Measurements from ENCODE around the gene WDHD1.

WDHD1 gene

DNA sequence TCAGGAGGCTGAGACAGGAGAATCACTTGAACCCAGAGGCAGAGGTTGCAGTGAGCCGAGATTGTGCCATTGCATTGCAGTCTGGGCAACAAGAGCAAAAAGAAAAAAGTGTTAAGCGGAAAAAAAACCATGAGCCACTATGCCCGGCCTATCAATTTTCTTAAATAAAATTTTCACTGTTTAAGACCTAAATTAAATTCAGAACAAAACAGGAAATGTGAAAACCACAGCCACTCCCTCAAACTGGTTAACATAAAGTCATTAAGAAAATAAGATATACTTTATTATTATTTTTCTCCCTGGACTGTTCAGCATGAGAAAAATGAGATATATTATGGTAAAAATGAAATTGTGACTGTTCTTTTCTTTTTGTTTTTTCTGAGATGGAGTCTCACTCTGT lies 79.7 kb downstream of the WDHD1 start:
- H3K36me3 ChIP-seq (replicated peaks; ENCODE audit: insufficient read depth, low read length): no peaks in the 10 kb centered on the region
- TF ChIP-seq EZH2 (optimal IDR thresholded peaks at IDR 0.05; ENCODE audit: low read depth, low read length): no peak
- TF ChIP-seq EZH2phosphoT487 (IDR thresholded peaks at IDR 0.05; ENCODE audit: low read length): no peak
- TF ChIP-seq, protein P1, sequence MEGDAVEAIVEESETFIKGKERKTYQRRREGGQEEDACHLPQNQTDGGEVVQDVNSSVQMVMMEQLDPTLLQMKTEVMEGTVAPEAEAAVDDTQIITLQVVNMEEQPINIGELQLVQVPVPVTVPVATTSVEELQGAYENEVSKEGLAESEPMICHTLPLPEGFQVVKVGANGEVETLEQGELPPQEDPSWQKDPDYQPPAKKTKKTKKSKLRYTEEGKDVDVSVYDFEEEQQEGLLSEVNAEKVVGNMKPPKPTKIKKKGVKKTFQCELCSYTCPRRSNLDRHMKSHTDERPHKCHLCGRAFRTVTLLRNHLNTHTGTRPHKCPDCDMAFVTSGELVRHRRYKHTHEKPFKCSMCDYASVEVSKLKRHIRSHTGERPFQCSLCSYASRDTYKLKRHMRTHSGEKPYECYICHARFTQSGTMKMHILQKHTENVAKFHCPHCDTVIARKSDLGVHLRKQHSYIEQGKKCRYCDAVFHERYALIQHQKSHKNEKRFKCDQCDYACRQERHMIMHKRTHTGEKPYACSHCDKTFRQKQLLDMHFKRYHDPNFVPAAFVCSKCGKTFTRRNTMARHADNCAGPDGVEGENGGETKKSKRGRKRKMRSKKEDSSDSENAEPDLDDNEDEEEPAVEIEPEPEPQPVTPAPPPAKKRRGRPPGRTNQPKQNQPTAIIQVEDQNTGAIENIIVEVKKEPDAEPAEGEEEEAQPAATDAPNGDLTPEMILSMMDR (IDR thresholded peaks at IDR 0.05; ENCODE audit: low read length): no peak
- H4K20me1 ChIP-seq (ENCODE audit: insufficient read depth, low read length): no peaks in the 10 kb centered on the region

DNA sequence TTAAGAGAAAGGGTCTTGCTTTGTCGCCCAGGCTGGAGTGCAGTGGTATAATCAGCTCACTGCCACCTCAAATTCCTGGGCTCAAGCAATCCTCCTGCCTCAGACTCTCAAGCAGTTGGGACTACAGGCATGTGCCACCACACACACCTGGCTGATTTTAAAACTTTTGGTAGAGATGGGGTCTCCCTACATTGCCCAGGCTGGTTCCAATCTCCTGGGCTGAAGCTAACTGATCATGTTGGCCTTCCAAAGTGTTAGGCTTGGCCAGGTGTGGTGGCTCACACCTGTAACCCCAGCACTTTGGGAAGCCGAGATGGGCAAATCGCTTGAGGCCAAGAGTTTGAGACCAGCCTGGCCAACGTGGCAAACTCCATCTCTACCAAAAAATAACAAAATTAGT lies 80.4 kb downstream of the WDHD1 start:
- no peak overlapping the region for H3K27ac ChIP-seq (ENCODE audit: low read length)
- H3K9me3 ChIP-seq (replicated peaks; ENCODE audit: insufficient read depth, low read length): no peaks in the 10 kb centered on the region
- no peaks in the 10 kb centered on the region for H3F3A ChIP-seq (ENCODE audit: insufficient read depth, low read length)
- H3K36me3 ChIP-seq (replicated peaks; ENCODE audit: insufficient read depth, low read length): no peaks in the 10 kb centered on the region
- H3K4me2 ChIP-seq (ENCODE audit: low read depth, low read length): no peak overlapping the region
- no peaks in the 10 kb centered on the region for H3K79me2 ChIP-seq (ENCODE audit: low read length)
- no peaks in the 10 kb centered on the region for H3K27me3 ChIP-seq (replicated peaks; ENCODE audit: insufficient read depth, low read length)
- no peak overlapping the region for H3K4me3 ChIP-seq (ENCODE audit: low read length)
- no peaks in the 10 kb centered on the region for H4K20me1 ChIP-seq (ENCODE audit: insufficient read depth, low read length)
- H3K9ac ChIP-seq (ENCODE audit: low read length): no peak overlapping the region
- no peak for DNase-seq
- no peaks in the 10 kb centered on the region for H3K9me2 ChIP-seq (replicated peaks; ENCODE audit: insufficient read depth, low read length)
- H2AFZ ChIP-seq (ENCODE audit: low read length): no peak overlapping the region
- TF ChIP-seq, protein P1 (IDR thresholded peaks at IDR 0.05; ENCODE audit: low read length): no peak
- TF ChIP-seq EZH2phosphoT487 (IDR thresholded peaks at IDR 0.05; ENCODE audit: low read length) (no peak), EZH2 (optimal IDR thresholded peaks at IDR 0.05; ENCODE audit: low read depth, low read length) (no peak)
- H3K4me1 ChIP-seq (ENCODE audit: low read length): no peaks in the 10 kb centered on the region

More for the DNA sequence above, 79.7 kb downstream of the WDHD1 start:
- H3K9ac ChIP-seq (ENCODE audit: low read length): no peak overlapping the region
- no peak overlapping the region for H3K27ac ChIP-seq (ENCODE audit: low read length)
- H3F3A ChIP-seq (ENCODE audit: insufficient read depth, low read length): no peaks in the 10 kb centered on the region
- no peak overlapping the region for H3K4me2 ChIP-seq (ENCODE audit: low read depth, low read length)
- H3K27me3 ChIP-seq (replicated peaks; ENCODE audit: insufficient read depth, low read length): no peaks in the 10 kb centered on the region
- H2AFZ ChIP-seq (ENCODE audit: low read length): no peak overlapping the region
- no peak overlapping the region for H3K4me3 ChIP-seq (ENCODE audit: low read length)
- H3K4me1 ChIP-seq (ENCODE audit: low read length): no peaks in the 10 kb centered on the region
- H3K9me2 ChIP-seq (replicated peaks; ENCODE audit: insufficient read depth, low read length): no peaks in the 10 kb centered on the region
- H3K79me2 ChIP-seq (ENCODE audit: low read length): no peaks in the 10 kb centered on the region
- no peak for DNase-seq
- H3K9me3 ChIP-seq (replicated peaks; ENCODE audit: insufficient read depth, low read length): no peaks in the 10 kb centered on the region

DNA sequence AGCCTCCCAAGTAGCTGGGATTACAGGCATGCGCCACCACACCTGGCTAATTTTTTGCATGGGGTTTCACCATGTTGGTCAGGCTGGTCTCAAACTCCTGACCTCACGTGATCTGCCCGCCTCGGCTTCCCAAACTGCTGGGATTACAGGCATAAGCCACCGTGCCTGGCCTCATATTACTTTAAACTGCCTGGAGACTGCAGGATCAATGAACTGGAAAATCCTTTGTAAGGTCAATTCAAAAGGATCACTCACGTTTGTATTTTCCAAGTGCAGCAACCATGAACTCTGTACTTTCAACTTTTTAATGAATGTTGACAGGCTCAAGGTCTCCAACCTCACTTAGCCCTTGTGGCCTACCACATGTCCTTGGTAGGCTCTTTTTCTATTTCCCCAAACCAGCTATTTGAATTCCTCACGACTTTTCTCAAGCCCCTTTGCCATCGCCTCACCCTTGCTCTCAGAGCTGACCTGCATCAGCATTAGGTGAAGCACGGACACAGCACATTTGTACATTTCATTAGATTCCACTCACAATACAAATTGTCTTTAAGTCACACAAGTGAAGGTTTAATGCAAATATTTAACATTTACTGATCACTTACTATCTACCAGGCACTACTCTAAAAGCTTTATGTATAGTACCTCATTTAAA lies 82.0 kb downstream of the WDHD1 start:
- Histone ChIP-seq H3K36me3 (replicated peaks; ENCODE audit: insufficient read depth, low read length) (no peaks in the 10 kb centered on the region), H2AFZ (ENCODE audit: low read length) (no peak overlapping the region)

More for the DNA sequence above, 82.0 kb downstream of the WDHD1 start:
- no peaks in the 10 kb centered on the region for H3F3A ChIP-seq (ENCODE audit: insufficient read depth, low read length)
- H3K9me2 ChIP-seq (replicated peaks; ENCODE audit: insufficient read depth, low read length): no peaks in the 10 kb centered on the region
- no peaks in the 10 kb centered on the region for H3K79me2 ChIP-seq (ENCODE audit: low read length)
- H3K4me2 ChIP-seq (ENCODE audit: low read depth, low read length): no peak overlapping the region
- H3K27me3 ChIP-seq (replicated peaks; ENCODE audit: insufficient read depth, low read length): no peaks in the 10 kb centered on the region
- H3K9me3 ChIP-seq (replicated peaks; ENCODE audit: insufficient read depth, low read length): no peaks in the 10 kb centered on the region
- TF ChIP-seq, protein P1 (IDR thresholded peaks at IDR 0.05; ENCODE audit: low read length): no peak
- no peak for TF ChIP-seq EZH2phosphoT487 (IDR thresholded peaks at IDR 0.05; ENCODE audit: low read length)
- no peak for TF ChIP-seq EZH2 (optimal IDR thresholded peaks at IDR 0.05; ENCODE audit: low read depth, low read length)
- H3K4me3 ChIP-seq (ENCODE audit: low read length): no peak overlapping the region
- DNase-seq: no peak
- H3K4me1 ChIP-seq (ENCODE audit: low read length): no peaks in the 10 kb centered on the region
- H3K9ac ChIP-seq (ENCODE audit: low read length): no peak overlapping the region
- no peak overlapping the region for H3K27ac ChIP-seq (ENCODE audit: low read length)
- H4K20me1 ChIP-seq (ENCODE audit: insufficient read depth, low read length): no peaks in the 10 kb centered on the region
